Neuronal stem cell (in vitro differentiated cells): ENCODE results near the gene TRAF3.

Source experiments
- DNase-seq: peaks from one replicate; pipeline ENCODE4 v3.0.0-alpha.2; 2013; ENCODE audit warnings: low spot score
- H2AFZ ChIP-seq: one replicate; pipeline ENCODE4 v1.6.1; 2013; ENCODE audit warnings: mild to moderate bottlenecking, low read length, inconsistent platforms
- H2AK5ac ChIP-seq: 2 replicates; pipeline ENCODE4 v1.6.1; 2013; ENCODE audit warnings: low read depth, mild to moderate bottlenecking, inconsistent platforms, low read length, moderate library complexity, mixed read lengths
- H2BK120ac ChIP-seq: 2 replicates; pipeline ENCODE4 v1.6.1; 2013; ENCODE audit warnings: low read depth, mild to moderate bottlenecking, inconsistent platforms, low read length, moderate library complexity, mixed read lengths
- H2BK12ac ChIP-seq: one replicate; pipeline ENCODE4 v1.6.1; 2013; ENCODE audit warnings: low read length, inconsistent platforms
- H2BK15ac ChIP-seq: 2 replicates; pipeline ENCODE4 v1.6.1; 2013; ENCODE audit warnings: mild to moderate bottlenecking, low read length, inconsistent platforms, mixed read lengths
- H2BK5ac ChIP-seq: one replicate; pipeline ENCODE4 v1.6.1; 2013; ENCODE audit warnings: inconsistent platforms, mild to moderate bottlenecking, low read length, moderate library complexity
- H3K14ac ChIP-seq: one replicate; pipeline ENCODE4 v1.6.1; 2013; ENCODE audit warnings: low read length, inconsistent platforms
- H3K18ac ChIP-seq: 2 replicates; pipeline ENCODE4 v1.6.1; 2013; ENCODE audit warnings: low read length, inconsistent platforms
- H3K23ac ChIP-seq: 2 replicates; pipeline ENCODE4 v1.6.1; 2013; ENCODE audit warnings: low read depth, mild to moderate bottlenecking, mixed read lengths, low read length, inconsistent platforms; ENCODE audit not compliant: poor library complexity
- H3K27ac ChIP-seq: replicated peaks from 3 replicates; pipeline ENCODE4 v1.5.1; 2013; ENCODE audit warnings: low read length, inconsistent platforms
- H3K27me3 ChIP-seq, 3 experiments: 2 replicates each; pipeline ENCODE4 v1.6.1; 2013; ENCODE audit warnings: low read length in 3 of 3, mild to moderate bottlenecking in 2 of 3, inconsistent platforms in 1 of 3, low read depth in 1 of 3, mixed read lengths in 1 of 3, moderate library complexity in 1 of 3; ENCODE audit not compliant: control insufficient read depth in 3 of 3, insufficient read depth in 3 of 3
- H3K36me3 ChIP-seq, 2 donors: replicated peaks in 1 of 2; 2 replicates each; pipeline ENCODE4 v1.6.1; 2013; ENCODE audit warnings: low read length in 2 of 2; ENCODE audit not compliant: control insufficient read depth in 2 of 2, insufficient read depth in 2 of 2
- H3K4ac ChIP-seq: 2 replicates; pipeline ENCODE4 v1.6.1; 2013; ENCODE audit warnings: inconsistent platforms, mild to moderate bottlenecking, low read length, moderate library complexity
- H3K4me1 ChIP-seq, 2 donors: 1 replicate in 1 of 2; 2 replicates in 1 of 2; pipeline ENCODE4 v1.6.1; 2013; ENCODE audit warnings: low read length in 2 of 2, low read depth in 1 of 2; ENCODE audit not compliant: control insufficient read depth in 2 of 2, insufficient read depth in 1 of 2
- H3K4me2 ChIP-seq: one replicate; pipeline ENCODE4 v1.6.1; 2013; ENCODE audit warnings: mild to moderate bottlenecking, low read length, inconsistent platforms; ENCODE audit not compliant: insufficient read depth, poor library complexity, severe bottlenecking
- H3K4me3 ChIP-seq, 2 donors: 2 replicates each; pipeline ENCODE4 v1.5.1; 2013; ENCODE audit warnings: low read length in 2 of 2, mild to moderate bottlenecking in 2 of 2, inconsistent platforms in 1 of 2, moderate library complexity in 1 of 2
- H3K79me1 ChIP-seq: one replicate; pipeline ENCODE4 v1.6.1; 2013; ENCODE audit warnings: low read depth, mild to moderate bottlenecking, inconsistent platforms, low read length, moderate library complexity
- H3K9ac ChIP-seq: one replicate; pipeline ENCODE4 v1.6.1; 2013; ENCODE audit warnings: mild to moderate bottlenecking, low read depth, low read length, inconsistent platforms; ENCODE audit not compliant: poor library complexity
- H3K9me3 ChIP-seq, 2 donors: replicated peaks in 1 of 2; 2 replicates each; pipeline versions ENCODE3 to v1.6.1; 2013; ENCODE audit warnings: low read length in 2 of 2, mild to moderate bottlenecking in 2 of 2, inconsistent platforms in 1 of 2, low read depth in 1 of 2, mixed read lengths in 1 of 2, moderate library complexity in 1 of 2; ENCODE audit not compliant: control insufficient read depth in 2 of 2, insufficient read depth in 1 of 2
- H4K8ac ChIP-seq: one replicate; pipeline ENCODE4 v1.6.1; 2013; ENCODE audit warnings: low read depth, mild to moderate bottlenecking, inconsistent platforms, low read length, moderate library complexity
- H4K91ac ChIP-seq: one replicate; pipeline ENCODE4 v1.6.1; 2013; ENCODE audit warnings: low read length, low read depth, mild to moderate bottlenecking, inconsistent platforms; ENCODE audit not compliant: poor library complexity
- WGBS, 2 donors: extraction: QIAGEN DNeasy Blood & Tissue Kit; methylation state at CpG; one replicate each; pipeline ENCODE4 v1.1.7; 2013; ENCODE audit warnings: missing lambda C conversion rate in 2 of 2, mixed read lengths in 1 of 2; ENCODE audit not compliant: insufficient read length in 2 of 2, insufficient replicate concordance in 1 of 2; ENCODE audit errors: extremely low coverage in 2 of 2; 5-methylcytosine and 5-hydroxymethylcytosine counted together

The TRAF3 gene

GRCh38 chr14:102909911-102910310 lies 132.7 kb downstream of the TRAF3 start:
- H2AK5ac ChIP-seq = no peak overlapping the region
- H3K27ac ChIP-seq = no peak overlapping the region
- H2BK12ac ChIP-seq = no peak overlapping the region
- H2BK5ac ChIP-seq = no peak overlapping the region
- no peak overlapping the region for H3K9ac ChIP-seq
- H2AFZ ChIP-seq = no peak overlapping the region
- H3K4ac ChIP-seq = no peak overlapping the region
- H3K27me3 ChIP-seq = no peaks in the 10 kb centered on the region
- peaks cover 1% of the 10 kb centered on the region for H3K79me1 ChIP-seq
- no peak overlapping the region for H3K4me2 ChIP-seq
- DNase-seq = no peak
- peaks cover 13 to 35% of the 10 kb centered on the region in 2 donors for H3K36me3 ChIP-seq
- no CpG with 5 or more reads among the region's 10 CpGs for WGBS, 2 donors
- H2BK120ac ChIP-seq = no peak overlapping the region
- no peak overlapping the region for H2BK15ac ChIP-seq
- H4K91ac ChIP-seq = no peak overlapping the region
- H4K8ac ChIP-seq = no peak overlapping the region
- no peak overlapping the region for H3K18ac ChIP-seq
- no peaks in the 10 kb centered on the region for H3K4me1 ChIP-seq
- peaks cover 11 to 13% of the 10 kb centered on the region in 2 donors for H3K9me3 ChIP-seq
- H3K23ac ChIP-seq = no peak overlapping the region
- no peak overlapping the region for H3K4me3 ChIP-seq
- H3K14ac ChIP-seq = no peak overlapping the region

GRCh38 chr14:102910442-102910841 lies 133.2 kb downstream of the TRAF3 start:
- Histone ChIP-seq H3K4ac (no peak overlapping the region), H3K27ac (no peak overlapping the region), H3K4me2 (no peak overlapping the region), H3K27me3 (no peaks in the 10 kb centered on the region), H3K9ac (no peak overlapping the region), H3K9me3 (peaks cover 8 to 13% of the 10 kb centered on the region in 2 donors), H3K14ac (no peak overlapping the region), H2BK120ac (no peak overlapping the region), H3K36me3 (peaks cover 8 to 29% of the 10 kb centered on the region in 2 donors), H3K79me1 (peaks cover 1% of the 10 kb centered on the region), H2BK12ac (no peak overlapping the region), H4K8ac (no peak overlapping the region), H3K18ac (peak overlapping the region; percentile 52), H3K23ac (peak overlapping the region; percentile 85), H4K91ac (no peak overlapping the region), H3K4me1 (no peaks in the 10 kb centered on the region), H2BK5ac (no peak overlapping the region), H2AFZ (no peak overlapping the region), H2BK15ac (no peak overlapping the region), H3K4me3 (no peak overlapping the region), H2AK5ac (no peak overlapping the region)
- no CpG with 5 or more reads among the region's 21 CpGs for WGBS, 2 donors
- no peak for DNase-seq

GRCh38 chr14:102911541-102911951 lies 134.3 kb downstream of the TRAF3 start:
- Histone ChIP-seq H3K36me3 (peaks cover 6 to 18% of the 10 kb centered on the region in 2 donors), H2BK5ac (no peak overlapping the region), H3K4me3 (no peak overlapping the region), H2BK120ac (no peak overlapping the region), H3K79me1 (peaks cover 1% of the 10 kb centered on the region), H2AK5ac (no peak overlapping the region), H2AFZ (no peak overlapping the region), H3K27me3 (no peaks in the 10 kb centered on the region), H3K18ac (peak overlapping the region; percentile 42), H3K14ac (no peak overlapping the region), H4K8ac (peak overlapping the region; percentile 86), H3K4me2 (no peak overlapping the region), H3K23ac (no peak overlapping the region), H3K27ac (no peak overlapping the region), H3K4me1 (no peaks in the 10 kb centered on the region), H2BK12ac (no peak overlapping the region), H3K9ac (no peak overlapping the region), H3K4ac (no peak overlapping the region), H3K9me3 (peaks cover 6 to 9% of the 10 kb centered on the region in 2 donors), H4K91ac (no peak overlapping the region), H2BK15ac (no peak overlapping the region)
- no peak for DNase-seq
- WGBS, 2 donors = no CpG with 5 or more reads among the region's 19 CpGs

GRCh38 chr14:102911991-102912761 lies 134.9 kb downstream of the TRAF3 start:
- Histone ChIP-seq H3K4me3 (no peak overlapping the region), H3K18ac (peak overlapping the region; percentile 83)

More at GRCh38 chr14:102911991-102912761, 134.9 kb downstream of the TRAF3 start:
- Histone ChIP-seq H4K8ac (peak overlapping the region; percentile 86), H4K91ac (no peak overlapping the region), H3K36me3 (peaks cover 2 to 12% of the 10 kb centered on the region in 2 donors), H2BK120ac (no peak overlapping the region), H3K4me1 (no peaks in the 10 kb centered on the region), H3K14ac (no peak overlapping the region), H2BK15ac (no peak overlapping the region), H2BK5ac (no peak overlapping the region), H3K9me3 (peaks cover 0 to 3% of the 10 kb centered on the region in 2 donors), H3K4ac (peak overlapping the region; percentile 81), H3K4me2 (no peak overlapping the region), H2BK12ac (no peak overlapping the region), H3K27me3 (no peaks in the 10 kb centered on the region), H3K9ac (peak overlapping the region; percentile 60), H3K23ac (peak overlapping the region; percentile 53), H3K79me1 (peaks cover 1% of the 10 kb centered on the region), H3K27ac (no peak overlapping the region), H2AFZ (no peak overlapping the region), H2AK5ac (peak overlapping the region; percentile 92)
- no peak for DNase-seq
- WGBS, 2 donors = no CpG with 5 or more reads among the region's 21 CpGs
